ENCODE data around the gene HES3. TPM values are rescaled to one million over a fixed set of nuclear protein-coding genes. Genes with fewer than 3 reads are reported as not detected.

Gene HES3
- total RNA-seq, 2 experiments from 2014 or later, result not detected

- intact Hi-C loops (cut with micrococcal nuclease; ENCODE audit: unreplicated experiment), result no loop called here
- H3K4me3 ChIP-seq (ENCODE audit: low read depth, low read length, poor library complexity, severe bottlenecking), result no peak overlapping the region
- H3K27ac ChIP-seq (ENCODE audit: low read depth, low read length, poor library complexity, severe bottlenecking), result no peak overlapping the region
- no peak for DNase-seq (ENCODE audit: low spot score)
- BruUV-seq (replicated peaks), result no TSS peak
- H3K4me1 ChIP-seq (ENCODE audit: insufficient read depth, low read length, poor library complexity, severe bottlenecking), result no peaks in the 10 kb centered on the region
- POLR2A ChIA-PET, result no interaction called here
- no peaks in the 10 kb centered on the region for H4K20me1 ChIP-seq (ENCODE audit: insufficient read depth, low read length)
- TF ChIP-seq EZH2phosphoT487 (IDR thresholded peaks at IDR 0.05; ENCODE audit: borderline replicate concordance, low read depth, low read length) (no peak), CTCF (conservative IDR thresholded peaks at IDR 0.05; ENCODE audit: low read length) (no peak)
- H2AFZ ChIP-seq (ENCODE audit: low read length), result no peak overlapping the region
- no peaks in the 10 kb centered on the region for H3K9me2 ChIP-seq (ENCODE audit: insufficient read depth, low read length)
- no peaks in the 10 kb centered on the region for H3K9me3 ChIP-seq (ENCODE audit: low read length)
- CTCF ChIA-PET (ENCODE audit: unreplicated experiment), result no interaction called here
- H3K36me3 ChIP-seq (ENCODE audit: insufficient read depth, low read length), result no peaks in the 10 kb centered on the region
- no peaks in the 10 kb centered on the region for H3K79me2 ChIP-seq (ENCODE audit: insufficient read depth, low read depth, low read length)
- H3K4me2 ChIP-seq (ENCODE audit: low read length), result no peak overlapping the region
Measured at GRCh38 chr1:6274622-6275139, 30.7 kb downstream of the HES3 start.

- no peak overlapping the region for H3K4me2 ChIP-seq (ENCODE audit: low read length)
- BruUV-seq (replicated peaks), result no TSS peak
Measured at GRCh38 chr1:6275826-6276782, 32.1 kb downstream of the HES3 start.

More at GRCh38 chr1:6275826-6276782, 32.1 kb downstream of the HES3 start:
- no peak overlapping the region for H3K27ac ChIP-seq (ENCODE audit: low read depth, low read length, poor library complexity, severe bottlenecking)
- H2AFZ ChIP-seq (ENCODE audit: low read length), result no peak overlapping the region
- no peaks in the 10 kb centered on the region for H4K20me1 ChIP-seq (ENCODE audit: insufficient read depth, low read length)
- CTCF ChIA-PET (ENCODE audit: unreplicated experiment), result no interaction called here
- no peaks in the 10 kb centered on the region for H3K79me2 ChIP-seq (ENCODE audit: insufficient read depth, low read depth, low read length)
- H3K36me3 ChIP-seq (ENCODE audit: insufficient read depth, low read length), result no peaks in the 10 kb centered on the region
- H3K9me2 ChIP-seq (ENCODE audit: insufficient read depth, low read length), result no peaks in the 10 kb centered on the region
- POLR2A ChIA-PET, result no interaction called here
- TF ChIP-seq EZH2phosphoT487 (IDR thresholded peaks at IDR 0.05; ENCODE audit: borderline replicate concordance, low read depth, low read length) (no peak), CTCF (conservative IDR thresholded peaks at IDR 0.05; ENCODE audit: low read length) (no peak)
- H3K9me3 ChIP-seq (ENCODE audit: low read length), result no peaks in the 10 kb centered on the region
- no peaks in the 10 kb centered on the region for H3K4me1 ChIP-seq (ENCODE audit: insufficient read depth, low read length, poor library complexity, severe bottlenecking)
- intact Hi-C loops (cut with micrococcal nuclease; ENCODE audit: unreplicated experiment), result no loop called here
- H3K4me3 ChIP-seq (ENCODE audit: low read depth, low read length, poor library complexity, severe bottlenecking), result no peak overlapping the region
- no peak for DNase-seq (ENCODE audit: low spot score)
